GM19351 (cell line): Measurements from ENCODE around the gene ACAT1.
A peak's percentile ranks its signal among the peaks of the same experiment; 100 is the strongest.
"Not testable (repeated sequence)": the region's sequence is repeated elsewhere in the genome, so short reads cannot be mapped to it uniquely, and the experiment has no call there.

Experiments used
- ATAC-seq: cut with Tn5 transposase; IDR thresholded peaks from one replicate; pipeline ENCODE4 v1.9.1; 2021; ENCODE audit warnings: mild to moderate bottlenecking, moderate library complexity; ENCODE audit not compliant: unreplicated experiment

The ACAT1 gene

DNA sequence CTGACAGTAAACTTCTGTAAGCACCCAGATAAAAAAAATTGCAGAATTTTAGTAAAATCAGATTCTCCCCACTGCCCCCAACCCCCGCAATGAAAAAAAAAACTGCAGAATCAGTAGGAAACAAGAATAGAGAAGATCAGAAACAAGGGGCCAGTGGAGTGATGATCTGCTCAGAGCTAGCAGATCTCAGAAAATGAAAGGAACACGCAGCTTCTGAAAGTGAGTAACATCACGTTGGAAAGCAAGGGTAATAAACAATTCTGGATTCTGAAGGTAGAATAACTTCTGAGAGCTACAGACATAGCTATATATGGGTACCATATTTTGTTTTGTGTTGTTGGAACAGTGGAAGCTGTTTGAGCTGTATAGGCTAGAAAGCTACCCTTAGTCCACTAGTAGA, 23.2 kb downstream of the ACAT1 start:
- ATAC-seq, result no peak

DNA sequence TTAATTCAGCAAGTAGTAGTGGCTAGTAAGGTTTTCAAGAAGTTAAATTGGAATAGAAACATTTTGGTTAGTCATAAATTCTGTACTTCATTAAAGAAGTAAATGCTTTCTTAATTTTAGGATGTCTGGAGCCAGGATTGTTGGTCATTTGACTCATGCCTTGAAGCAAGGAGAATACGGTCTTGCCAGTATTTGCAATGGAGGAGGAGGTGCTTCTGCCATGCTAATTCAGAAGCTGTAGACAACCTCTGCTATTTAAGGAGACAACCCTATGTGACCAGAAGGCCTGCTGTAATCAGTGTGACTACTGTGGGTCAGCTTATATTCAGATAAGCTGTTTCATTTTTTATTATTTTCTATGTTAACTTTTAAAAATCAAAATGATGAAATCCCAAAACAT, 25.8 kb downstream of the ACAT1 start:
- no peak for ATAC-seq

DNA sequence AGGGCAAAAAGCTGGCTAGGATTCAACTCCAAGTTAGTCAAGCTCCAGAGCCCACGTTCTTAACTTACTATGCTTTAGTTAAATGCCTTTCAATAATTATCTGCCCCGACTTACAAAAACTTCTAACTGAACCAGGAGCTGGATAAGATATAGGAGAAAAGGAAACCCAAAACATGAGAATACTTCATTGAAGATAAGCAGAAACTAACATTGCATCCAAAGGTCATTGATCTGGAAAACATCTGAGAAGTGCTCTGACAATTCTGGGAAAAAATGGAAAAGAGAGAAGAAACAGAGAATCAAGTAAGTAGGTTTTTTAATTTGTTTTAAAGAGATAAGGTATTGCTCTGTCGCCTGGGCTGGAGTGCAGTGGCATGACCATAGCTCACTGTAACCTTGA, 27.2 kb downstream of the ACAT1 start:
- no peak for ATAC-seq

DNA sequence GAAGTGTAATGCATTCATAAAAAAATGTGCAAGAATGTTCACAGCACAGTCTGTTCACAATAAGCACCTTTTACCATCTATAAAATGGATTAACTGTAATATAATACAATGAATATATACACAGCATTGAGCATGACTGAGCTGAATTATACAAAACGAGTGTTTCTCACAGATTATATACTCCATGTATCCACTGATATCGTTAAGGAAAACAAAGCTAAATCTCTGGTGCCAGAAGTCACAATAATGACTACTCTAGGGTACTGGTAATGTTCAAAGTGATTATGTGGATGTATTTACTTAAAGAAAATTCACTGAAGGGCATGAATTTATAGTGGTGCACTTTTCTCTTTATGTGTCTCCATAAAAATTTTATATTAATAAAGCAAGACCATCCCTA, 33.2 kb downstream of the ACAT1 start:
- no peak for ATAC-seq

DNA sequence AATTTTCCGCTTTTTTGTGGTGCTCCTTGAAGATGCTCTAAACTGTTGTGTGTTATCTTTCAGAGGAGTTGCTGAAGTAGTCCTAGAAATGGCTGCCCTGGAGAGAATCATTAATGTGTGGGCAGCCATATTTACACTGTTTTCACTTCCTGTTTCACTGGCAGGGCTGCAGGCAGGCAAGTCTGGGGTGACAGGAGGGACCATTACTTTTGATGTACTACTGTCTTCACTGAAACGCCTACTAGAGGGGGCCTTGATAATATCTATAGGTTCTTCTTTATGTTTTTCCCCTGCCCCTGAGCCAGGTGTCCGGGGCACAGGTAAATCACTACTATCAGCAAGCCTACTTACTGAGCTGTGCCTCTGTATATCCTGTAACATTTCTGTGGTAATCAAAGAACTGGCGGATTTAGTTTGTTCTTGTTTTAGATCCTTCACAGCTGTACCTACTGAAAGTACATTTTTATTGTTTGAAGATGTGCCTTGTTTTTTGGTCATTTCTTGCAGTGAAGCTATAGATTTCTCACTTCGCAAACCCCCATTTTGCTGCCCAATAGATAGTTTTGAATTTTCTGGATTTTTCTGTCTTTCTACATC, 39.7 kb downstream of the ACAT1 start:
- peak; percentile 100 for ATAC-seq

DNA sequence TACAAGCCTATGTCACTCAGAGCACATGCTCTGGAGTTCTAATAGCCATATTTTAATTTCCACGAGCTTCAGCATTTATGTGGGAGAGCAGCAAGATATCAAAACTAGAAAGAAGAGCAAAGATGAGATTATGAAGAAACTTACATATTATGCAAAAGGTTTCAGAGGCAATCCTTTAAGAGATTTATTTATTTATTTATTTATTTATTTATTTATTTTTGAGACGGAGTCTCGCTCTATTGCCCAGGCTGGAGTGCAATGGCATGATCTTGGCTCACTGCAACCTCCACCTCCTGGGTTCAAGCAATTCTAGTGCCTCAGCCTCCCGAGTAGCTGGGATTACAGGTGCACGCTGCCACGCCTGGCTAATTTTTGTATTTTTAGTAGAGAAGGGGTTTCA, 41.5 kb downstream of the ACAT1 start:
- not testable (repeated sequence) for ATAC-seq

DNA sequence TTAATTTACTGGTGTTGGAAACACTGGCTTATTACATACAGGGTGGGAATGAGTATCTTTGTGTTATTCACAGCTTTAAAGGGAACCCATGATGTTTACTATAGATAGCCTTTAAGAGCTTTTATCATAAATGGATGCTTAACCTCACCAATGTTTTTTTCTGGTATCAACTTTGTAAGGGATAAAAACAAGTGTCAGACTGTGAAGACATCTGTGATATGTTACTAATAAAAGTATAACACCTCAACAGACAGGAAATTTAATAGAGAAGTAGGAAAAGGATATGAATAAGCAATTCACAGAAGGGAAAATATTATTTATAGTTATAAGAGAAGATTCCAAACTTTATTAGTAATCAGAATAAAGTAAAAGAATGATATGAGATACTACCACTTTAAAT, 46.3 kb downstream of the ACAT1 start:
- ATAC-seq, result no peak

DNA sequence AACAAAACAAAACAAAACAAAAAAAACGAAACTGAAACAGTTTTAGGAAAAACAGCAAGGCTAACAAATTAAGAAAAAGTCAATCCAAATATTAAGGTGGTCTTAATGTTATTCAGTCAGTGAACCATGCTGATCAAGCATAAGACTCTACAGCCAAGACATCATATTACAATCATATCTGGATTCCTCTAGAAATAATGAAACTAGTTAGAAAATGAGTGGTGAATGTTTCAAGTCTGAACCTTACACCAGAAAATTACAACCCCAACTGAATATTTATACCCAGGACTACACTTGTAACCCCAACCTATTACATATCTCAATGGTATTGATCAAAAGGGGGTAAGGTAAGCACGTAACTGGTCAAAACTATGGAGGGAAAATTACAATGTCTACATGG, 48.8 kb downstream of the ACAT1 start:
- ATAC-seq, result peak; percentile 50

DNA sequence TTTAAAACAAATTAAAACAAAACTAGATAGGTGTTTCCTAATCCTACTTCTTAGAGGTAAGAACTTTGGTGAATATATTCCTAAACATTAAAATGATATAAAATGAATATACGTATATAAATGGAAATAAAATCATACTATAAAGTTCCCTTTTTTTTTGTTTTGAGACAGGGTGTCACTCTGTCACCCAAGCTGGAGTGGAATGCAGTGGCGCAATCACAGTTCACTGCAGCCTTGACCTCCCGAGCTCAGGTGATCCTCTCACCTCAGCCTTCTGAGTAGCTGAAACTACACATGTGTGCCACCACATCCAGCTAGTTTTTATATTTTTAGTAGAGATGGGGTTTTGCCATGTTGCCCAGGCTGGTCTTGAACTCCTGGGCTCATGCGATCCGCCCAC, 56.2 kb downstream of the ACAT1 start:
- no peak for ATAC-seq

DNA sequence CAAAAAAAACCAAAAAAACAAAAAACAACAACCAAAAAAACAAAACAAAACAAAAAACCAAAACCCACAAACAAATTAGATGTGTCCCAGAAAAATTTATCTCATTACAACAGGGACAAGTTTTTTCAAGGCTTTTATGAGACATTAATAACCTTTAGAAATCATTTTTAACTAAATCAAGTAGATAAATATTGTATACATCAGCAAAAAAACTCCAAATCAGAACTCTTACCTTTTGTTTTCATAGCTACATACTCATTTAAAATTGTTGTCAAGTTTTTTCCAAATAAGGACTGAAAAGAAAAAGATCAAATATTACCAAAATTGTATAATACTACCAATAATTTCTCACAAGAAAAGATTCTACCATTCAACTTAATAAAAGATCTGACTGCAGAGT, 72.4 kb downstream of the ACAT1 start:
- ATAC-seq, result no peak

DNA sequence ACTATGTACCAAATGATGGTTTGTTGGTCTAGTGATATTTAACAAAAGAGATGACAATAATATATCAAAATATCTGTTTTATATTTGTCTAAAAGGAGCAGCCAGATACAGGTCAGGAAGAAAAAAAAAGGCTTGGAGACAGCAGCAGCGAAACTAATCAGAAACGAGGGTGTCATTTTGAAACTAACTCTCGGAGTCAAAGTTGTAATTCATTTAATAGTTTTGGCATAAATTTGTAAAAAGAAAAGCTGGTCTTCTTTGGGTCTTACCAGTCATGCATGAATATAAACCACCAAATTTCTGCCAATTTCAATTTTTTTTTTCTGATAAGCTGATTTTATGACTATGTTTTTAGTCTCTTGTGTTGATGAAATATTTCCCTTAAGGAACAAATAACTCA, 75.5 kb downstream of the ACAT1 start:
- peak; percentile 29 for ATAC-seq
